ENCODE measurements around the gene PNKD. TPM values are rescaled to one million over a fixed set of nuclear protein-coding genes. Genes with fewer than 3 reads are reported as not detected.

PNKD gene
- total and polyA plus RNA-seq, 2 of the 8 experiments (the other 6 are each of a cell fraction or from before 2014, with no cell fraction given), result 43.9 to 65.4 TPM

DNA sequence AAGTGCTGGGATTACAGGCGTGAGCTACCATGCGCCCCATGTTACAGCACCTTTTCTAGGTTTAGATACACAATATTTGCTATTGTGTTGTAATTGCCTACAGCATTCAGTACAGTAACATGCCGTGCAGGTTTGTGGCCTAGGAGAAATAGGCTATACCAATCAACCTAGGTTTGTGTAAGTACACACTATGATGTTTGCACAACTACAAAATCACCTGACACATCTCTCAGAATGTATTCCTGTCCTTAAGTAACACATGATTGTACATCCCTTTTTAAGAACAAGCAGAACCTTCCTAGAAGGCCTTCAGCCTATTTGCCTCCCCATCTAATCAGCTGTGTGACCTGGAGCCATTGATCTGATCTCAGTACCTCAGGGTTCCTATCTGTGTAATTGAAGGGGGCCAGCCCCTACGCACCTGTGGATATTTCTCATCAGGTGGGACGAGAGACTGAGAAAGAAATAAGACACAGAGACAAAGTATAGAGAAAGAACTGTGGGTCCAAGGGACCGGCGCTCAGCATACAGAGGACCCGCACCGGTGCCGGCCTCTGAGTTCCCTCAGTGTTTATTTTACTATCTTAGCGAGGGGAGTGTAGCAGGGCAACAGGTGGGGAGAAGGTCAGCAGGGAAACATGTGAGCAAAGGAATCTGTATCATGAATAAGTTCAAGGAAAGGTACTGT, 40.7 kb downstream of the PNKD start:
- POLR2A ChIA-PET (ENCODE audit: partially characterized antibody), result no interaction called here
- 93% methylated on average over 11 of the region's 11 CpGs; no CpG with 5 or more reads in 1 of the 2 experiments for WGBS, 2 experiments (ENCODE audit: extremely low coverage in 1 of 2, insufficient coverage in 1 of 2, insufficient read length in 1 of 2, insufficient replicate concordance in 2 of 2, low coverage in 1 of 2, low lambda C conversion rate in 2 of 2, missing lambda C conversion rate in 1 of 2)
- Histone ChIP-seq H3K56ac (replicated peaks; ENCODE audit: insufficient read length, low read depth, low read length) (no peak overlapping the region), H3K27ac (ENCODE audit: low read depth, low read length) (no peak overlapping the region), H3K4me1 (replicated peaks in 1 of 4; ENCODE audit: control insufficient read depth in 3 of 4, insufficient read depth in 4 of 4, low read length in 3 of 4) (no peaks in the 10 kb centered on the region), H2BK120ac (replicated peaks; ENCODE audit: low read depth, low read length) (no peak overlapping the region), H3K79me2 (ENCODE audit: control insufficient read depth in 1 of 2, insufficient read depth in 2 of 2, low read length in 2 of 2) (no peaks in the 10 kb centered on the region), H3K27me3 (replicated peaks in 1 of 4; ENCODE audit: control insufficient read depth in 3 of 4, extremely low read depth in 1 of 4, insufficient read depth in 3 of 4, low read length in 3 of 4) (no peaks in the 10 kb centered on the region), H3K23me2 (ENCODE audit: low read depth, low read length) (no peaks in the 10 kb centered on the region), H3K79me1 (ENCODE audit: low read depth, low read length) (no peaks in the 10 kb centered on the region), H4K5ac (ENCODE audit: insufficient read length, low read depth, low read length) (no peak overlapping the region), H4K91ac (replicated peaks; ENCODE audit: insufficient read length, low read length) (no peak overlapping the region), H2AFZ (ENCODE audit: low read length) (no peak overlapping the region), H2BK5ac (ENCODE audit: low read depth, low read length) (no peak overlapping the region), H3K4me2 (ENCODE audit: insufficient read depth in 1 of 2, low read depth in 2 of 2, low read length in 2 of 2) (no peak overlapping the region), H2BK20ac (ENCODE audit: low read length) (no peak overlapping the region), H2BK12ac (ENCODE audit: low read depth, low read length) (no peak overlapping the region), H3K36me3 (ENCODE audit: control insufficient read depth in 2 of 4, insufficient read depth in 4 of 4, low read length in 3 of 4) (no peaks in the 10 kb centered on the region), H3K4ac (replicated peaks; ENCODE audit: insufficient read length, low read depth, low read length) (no peak overlapping the region), H3K9me3 (ENCODE audit: insufficient read depth in 2 of 2, low read depth in 1 of 2, low read length in 1 of 2) (no peaks in the 10 kb centered on the region), H4K8ac (ENCODE audit: extremely low read depth, insufficient read depth, low read length) (no peak overlapping the region), H3K23ac (ENCODE audit: insufficient read length) (no peak overlapping the region), H3K4me3 (ENCODE audit: extremely low read depth in 1 of 4, insufficient read depth in 2 of 4, low read depth in 3 of 4, low read length in 4 of 4) (no peak overlapping the region), H4K20me1 (replicated peaks in 1 of 2; ENCODE audit: control insufficient read depth in 1 of 2, insufficient read depth in 2 of 2, low read length in 2 of 2) (no peaks in the 10 kb centered on the region), H2AK5ac (ENCODE audit: low read depth, low read length) (no peak overlapping the region), H3K9ac (replicated peaks in 1 of 4; ENCODE audit: extremely low read depth in 1 of 4, low read depth in 3 of 4, low read length in 3 of 4) (no peak overlapping the region), H3K18ac (ENCODE audit: extremely low read depth, low read length) (no peak overlapping the region), H2BK15ac (ENCODE audit: low read length) (no peak overlapping the region), H3K14ac (ENCODE audit: insufficient read length) (no peak overlapping the region)
- CTCF ChIA-PET (ENCODE audit: partially characterized antibody), result interaction anchor here (0.6 to 1.8 kb wide), 4 partner anchors 9 to 45 kb away, joined by 3 to 10 read pairs (median 4); no protein-coding TSS in a partner anchor
- DNase-seq (ENCODE audit: low read depth in 1 of 2, low spot score in 2 of 2) (no peak), FAIRE-seq (no peak)
- TF ChIP-seq CBX5 (IDR thresholded peaks at IDR 0.05; ENCODE audit: low read depth, low read length) (no peak), ZNF274 (IDR thresholded peaks at IDR 0.05; ENCODE audit: borderline replicate concordance, extremely low read depth, low read length) (no peak), YY1 (IDR thresholded peaks at IDR 0.05; ENCODE audit: low read depth, low read length) (no peak), EGR1 (IDR thresholded peaks at IDR 0.05; ENCODE audit: borderline replicate concordance, low read depth, low read length) (no peak), NANOG (IDR thresholded peaks at IDR 0.05; ENCODE audit: insufficient read depth, low read depth, low read length, poor library complexity, severe bottlenecking) (no peak), SP2 (IDR thresholded peaks at IDR 0.05; ENCODE audit: low read length) (no peak), TBP (IDR thresholded peaks at IDR 0.05; ENCODE audit: low read depth, low read length) (no peak)
